ENCODE measurements around the gene PHF13.
"Not testable (repeated sequence)": the region's sequence is repeated elsewhere in the genome, so short reads cannot be mapped to it uniquely, and the experiment has no call there.

PHF13 gene

GRCh38 chr1:6631058-6631457 is 17.5 kb downstream of the PHF13 start:
- DNase-seq, result no peak

- DNase-seq, result no peak
These were observed 19.3 kb downstream of the PHF13 start for GRCh38 chr1:6632588-6633514.

GRCh38 chr1:6634371-6635052 is 21.0 kb downstream of the PHF13 start:
- peak; percentile 33 for DNase-seq

- no peak for DNase-seq
These were observed 21.8 kb downstream of the PHF13 start for GRCh38 chr1:6635161-6635909.

GRCh38 chr1:6635910-6636760 is 22.6 kb downstream of the PHF13 start:
- DNase-seq, result no peak

- DNase-seq, result not testable (repeated sequence)
These were observed 23.2 kb downstream of the PHF13 start for GRCh38 chr1:6636778-6637177.

GRCh38 chr1:6637770-6638169 is 24.2 kb downstream of the PHF13 start:
- DNase-seq, result no peak

GRCh38 chr1:6638226-6638625 is 24.7 kb downstream of the PHF13 start:
- DNase-seq, result no peak

- not testable (repeated sequence) for DNase-seq
These were observed 27.3 kb downstream of the PHF13 start for GRCh38 chr1:6640867-6641266.

GRCh38 chr1:6645018-6645417 is 31.5 kb downstream of the PHF13 start:
- DNase-seq, result no peak

- peak; percentile 24 for DNase-seq
These were observed 33.1 kb downstream of the PHF13 start for GRCh38 chr1:6646499-6647148.

GRCh38 chr1:6648556-6648955 is 35.0 kb downstream of the PHF13 start:
- no peak for DNase-seq

GRCh38 chr1:6651909-6652308 is 38.4 kb downstream of the PHF13 start:
- no peak for DNase-seq

GRCh38 chr1:6652986-6653385 is 39.5 kb downstream of the PHF13 start:
- DNase-seq, result no peak

GRCh38 chr1:6653436-6654290 is 40.1 kb downstream of the PHF13 start:
- DNase-seq, result no peak

- no peak for DNase-seq
These were observed 43.6 kb downstream of the PHF13 start for GRCh38 chr1:6657138-6657537.

- no peak for DNase-seq
These were observed 45.0 kb downstream of the PHF13 start for GRCh38 chr1:6658359-6659060.

GRCh38 chr1:6660415-6661049 is 47.0 kb downstream of the PHF13 start:
- no peak for DNase-seq

- DNase-seq, result not testable (repeated sequence)
These were observed 48.9 kb downstream of the PHF13 start for GRCh38 chr1:6662468-6662867.

GRCh38 chr1:6666696-6667095 is 53.2 kb downstream of the PHF13 start:
- no peak for DNase-seq
